ENCODE data around the gene RUFY3.
"Not testable (repeated sequence)": the region's sequence is repeated elsewhere in the genome, so short reads cannot be mapped to it uniquely, and the experiment has no call there.

RUFY3 gene

GRCh38 chr4:70724463-70724862 lies 2.7 kb downstream of the RUFY3 start:
- H3K18ac ChIP-seq (ENCODE audit: low read length), result no peak overlapping the region

GRCh38 chr4:70725633-70726032 lies 3.9 kb downstream of the RUFY3 start:
- Histone ChIP-seq H3K4ac (ENCODE audit: low read depth, low read length) (no peak overlapping the region), H2BK5ac (ENCODE audit: low read depth, low read length, poor library complexity) (no peak overlapping the region), H2AK5ac (ENCODE audit: low read length) (no peak overlapping the region), H3K4me2 (ENCODE audit: low read length) (no peak overlapping the region), H3K79me1 (ENCODE audit: low read length) (no peaks in the 10 kb centered on the region), H3K23ac (ENCODE audit: low read length) (no peak overlapping the region), H3K27me3 (ENCODE audit: insufficient read depth, low read length) (no peaks in the 10 kb centered on the region), H3K4me1 (ENCODE audit: control insufficient read depth in 1 of 2, insufficient read depth in 2 of 2, low read length in 2 of 2) (peaks cover 0 to 3% of the 10 kb centered on the region in 2 experiments), H3K9me3 (ENCODE audit: insufficient read depth, low read depth, low read length) (no peaks in the 10 kb centered on the region), H4K8ac (ENCODE audit: low read depth, low read length) (no peak overlapping the region), H2AFZ (ENCODE audit: insufficient read depth, low read length, poor library complexity) (no peak overlapping the region), H3K27ac (ENCODE audit: low read depth, low read length) (no peak overlapping the region), H4K91ac (ENCODE audit: low read depth, low read length) (no peak overlapping the region), H3K18ac (ENCODE audit: low read length) (no peak overlapping the region), H3K79me2 (ENCODE audit: control insufficient read depth, insufficient read depth, low read length, poor library complexity) (peaks cover 1% of the 10 kb centered on the region), H3K14ac (ENCODE audit: low read length) (no peak overlapping the region), H3K9ac (ENCODE audit: low read length) (no peak overlapping the region), H2BK12ac (ENCODE audit: low read length) (no peak overlapping the region), H3K36me3 (ENCODE audit: control insufficient read depth in 1 of 2, insufficient read depth in 2 of 2, low read length in 2 of 2) (no peaks in the 10 kb centered on the region), H2BK120ac (ENCODE audit: insufficient read depth, low read length, poor library complexity) (no peak overlapping the region), H3K4me3 (ENCODE audit: low read depth, low read length) (no peak overlapping the region), H4K12ac (ENCODE audit: low read depth, low read length) (no peak overlapping the region)
- no CpG with 5 or more reads among the region's 1 CpG for WGBS (ENCODE audit: extremely low coverage, insufficient coverage, insufficient read length)
- DNase-seq, result no peak

More at GRCh38 chr4:70724463-70724862, 2.7 kb downstream of the RUFY3 start:
- H3K9me3 ChIP-seq (ENCODE audit: insufficient read depth, low read depth, low read length), result no peaks in the 10 kb centered on the region
- no peaks in the 10 kb centered on the region for H3K79me1 ChIP-seq (ENCODE audit: low read length)
- WGBS (ENCODE audit: extremely low coverage, insufficient coverage, insufficient read length), result no CpG with 5 or more reads among the region's 3 CpGs
- H3K36me3 ChIP-seq (ENCODE audit: control insufficient read depth in 1 of 2, insufficient read depth in 2 of 2, low read length in 2 of 2), result no peaks in the 10 kb centered on the region
- H3K27me3 ChIP-seq (ENCODE audit: insufficient read depth, low read length), result no peaks in the 10 kb centered on the region
- H2BK5ac ChIP-seq (ENCODE audit: low read depth, low read length, poor library complexity), result no peak overlapping the region
- H2BK12ac ChIP-seq (ENCODE audit: low read length), result no peak overlapping the region
- no peak overlapping the region for H3K9ac ChIP-seq (ENCODE audit: low read length)
- no peak overlapping the region for H3K4ac ChIP-seq (ENCODE audit: low read depth, low read length)
- no peak overlapping the region for H2AK5ac ChIP-seq (ENCODE audit: low read length)
- H2BK120ac ChIP-seq (ENCODE audit: insufficient read depth, low read length, poor library complexity), result no peak overlapping the region
- no peak overlapping the region for H3K4me3 ChIP-seq (ENCODE audit: low read depth, low read length)
- no peak overlapping the region for H3K4me2 ChIP-seq (ENCODE audit: low read length)
- no peak overlapping the region for H3K23ac ChIP-seq (ENCODE audit: low read length)
- peaks cover 1% of the 10 kb centered on the region for H3K79me2 ChIP-seq (ENCODE audit: control insufficient read depth, insufficient read depth, low read length, poor library complexity)
- no peak overlapping the region for H2AFZ ChIP-seq (ENCODE audit: insufficient read depth, low read length, poor library complexity)
- no peak overlapping the region for H3K14ac ChIP-seq (ENCODE audit: low read length)
- no peak overlapping the region for H4K91ac ChIP-seq (ENCODE audit: low read depth, low read length)
- H3K27ac ChIP-seq (ENCODE audit: low read depth, low read length), result no peak overlapping the region
- DNase-seq, result no peak
- peaks cover 0 to 3% of the 10 kb centered on the region in 2 experiments for H3K4me1 ChIP-seq (ENCODE audit: control insufficient read depth in 1 of 2, insufficient read depth in 2 of 2, low read length in 2 of 2)
- H4K8ac ChIP-seq (ENCODE audit: low read depth, low read length), result no peak overlapping the region
- no peak overlapping the region for H4K12ac ChIP-seq (ENCODE audit: low read depth, low read length)

- not testable (repeated sequence) for H3K23ac ChIP-seq (ENCODE audit: low read length); H3K18ac ChIP-seq (ENCODE audit: low read length); H3K79me1 ChIP-seq (ENCODE audit: low read length); H2BK5ac ChIP-seq (ENCODE audit: low read depth, low read length, poor library complexity); H2BK120ac ChIP-seq (ENCODE audit: insufficient read depth, low read length, poor library complexity); H4K8ac ChIP-seq (ENCODE audit: low read depth, low read length); H3K4me1 ChIP-seq (ENCODE audit: control insufficient read depth in 1 of 2, insufficient read depth in 2 of 2, low read length in 2 of 2); H3K9ac ChIP-seq (ENCODE audit: low read length); H2BK12ac ChIP-seq (ENCODE audit: low read length); H2AFZ ChIP-seq (ENCODE audit: insufficient read depth, low read length, poor library complexity); H3K79me2 ChIP-seq (ENCODE audit: control insufficient read depth, insufficient read depth, low read length, poor library complexity); H2AK5ac ChIP-seq (ENCODE audit: low read length); H3K27me3 ChIP-seq (ENCODE audit: insufficient read depth, low read length); H3K4me2 ChIP-seq (ENCODE audit: low read length); H3K36me3 ChIP-seq (ENCODE audit: control insufficient read depth in 1 of 2, insufficient read depth in 2 of 2, low read length in 2 of 2); H3K9me3 ChIP-seq (ENCODE audit: insufficient read depth, low read depth, low read length); H4K12ac ChIP-seq (ENCODE audit: low read depth, low read length); DNase-seq; H3K27ac ChIP-seq (ENCODE audit: low read depth, low read length); H3K4me3 ChIP-seq (ENCODE audit: low read depth, low read length); H4K91ac ChIP-seq (ENCODE audit: low read depth, low read length); H3K4ac ChIP-seq (ENCODE audit: low read depth, low read length); H3K14ac ChIP-seq (ENCODE audit: low read length)
- WGBS (ENCODE audit: extremely low coverage, insufficient coverage, insufficient read length), result no CpG with 5 or more reads among the region's 11 CpGs
These were observed 4.8 kb downstream of the RUFY3 start for GRCh38 chr4:70726515-70726914.

- Histone ChIP-seq H3K9ac (ENCODE audit: low read length) (no peak overlapping the region), H3K27ac (ENCODE audit: low read depth, low read length) (no peak overlapping the region), H4K8ac (ENCODE audit: low read depth, low read length) (no peak overlapping the region), H3K14ac (ENCODE audit: low read length) (no peak overlapping the region), H3K4me1 (ENCODE audit: control insufficient read depth in 1 of 2, insufficient read depth in 2 of 2, low read length in 2 of 2) (no peaks in the 10 kb centered on the region), H3K79me1 (ENCODE audit: low read length) (no peaks in the 10 kb centered on the region), H3K4ac (ENCODE audit: low read depth, low read length) (no peak overlapping the region), H4K12ac (ENCODE audit: low read depth, low read length) (no peak overlapping the region), H2AK5ac (ENCODE audit: low read length) (no peak overlapping the region), H4K91ac (ENCODE audit: low read depth, low read length) (no peak overlapping the region), H3K27me3 (ENCODE audit: insufficient read depth, low read length) (no peaks in the 10 kb centered on the region), H3K79me2 (ENCODE audit: control insufficient read depth, insufficient read depth, low read length, poor library complexity) (no peaks in the 10 kb centered on the region), H3K18ac (ENCODE audit: low read length) (no peak overlapping the region), H2AFZ (ENCODE audit: insufficient read depth, low read length, poor library complexity) (no peak overlapping the region), H2BK120ac (ENCODE audit: insufficient read depth, low read length, poor library complexity) (no peak overlapping the region), H3K4me2 (ENCODE audit: low read length) (no peak overlapping the region), H3K9me3 (ENCODE audit: insufficient read depth, low read depth, low read length) (no peaks in the 10 kb centered on the region), H3K23ac (ENCODE audit: low read length) (no peak overlapping the region), H3K36me3 (ENCODE audit: control insufficient read depth in 1 of 2, insufficient read depth in 2 of 2, low read length in 2 of 2) (no peaks in the 10 kb centered on the region), H2BK5ac (ENCODE audit: low read depth, low read length, poor library complexity) (no peak overlapping the region), H2BK12ac (ENCODE audit: low read length) (no peak overlapping the region), H3K4me3 (ENCODE audit: low read depth, low read length) (no peak overlapping the region)
- no peak for DNase-seq
- no CpG with 5 or more reads among the region's 11 CpGs for WGBS (ENCODE audit: extremely low coverage, insufficient coverage, insufficient read length)
These were observed 6.3 kb downstream of the RUFY3 start for GRCh38 chr4:70728091-70728490.
